Measurements from ENCODE around the gene FAM83F. TPM values are rescaled to one million over a fixed set of nuclear protein-coding genes. Genes with fewer than 3 reads are reported as not detected.
A peak's percentile ranks its signal among the peaks of the same experiment; 100 is the strongest.

Gene FAM83F
- total RNA-seq, 1 experiment from 2014 or later, result 8.1 TPM

DNA sequence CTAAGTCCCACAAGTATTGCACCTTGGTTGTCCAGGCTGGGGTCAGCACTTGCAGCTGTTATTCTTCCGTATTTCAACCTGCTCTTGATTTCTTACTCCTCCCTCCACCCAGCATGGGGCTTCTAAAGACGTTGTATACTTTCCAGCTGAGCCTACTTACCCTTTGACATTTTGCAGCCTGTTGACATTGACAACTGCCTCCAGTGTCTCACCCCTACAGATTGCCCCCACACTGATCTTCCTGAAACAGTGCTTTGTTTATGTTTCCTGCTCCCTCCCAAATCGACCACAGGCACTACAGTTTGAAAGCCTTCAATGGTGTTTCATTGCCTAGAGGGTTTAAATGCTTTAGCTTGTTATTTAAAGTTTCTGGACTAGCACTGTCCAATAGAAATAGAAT is 56.6 kb downstream of the FAM83F start:
- Histone ChIP-seq H3K4me1 (replicated peaks; ENCODE audit: insufficient read depth) (peaks cover 18% of the 10 kb centered on the region), H3K27me3 (ENCODE audit: insufficient read depth, low read depth) (no peaks in the 10 kb centered on the region), H3K9me2 (ENCODE audit: insufficient read depth) (no peaks in the 10 kb centered on the region), H3F3A (ENCODE audit: insufficient read depth, low read depth) (peaks cover 25% of the 10 kb centered on the region; the same call in 1 of the 2 replicates), H3K79me2 (ENCODE audit: low read depth) (peaks cover 87% of the 10 kb centered on the region), H3K9me3 (ENCODE audit: insufficient read depth, low read depth) (no peaks in the 10 kb centered on the region), H2AFZ (no peak overlapping the region), H4K20me1 (ENCODE audit: insufficient read depth) (peaks cover 73% of the 10 kb centered on the region), H3K4me2 (no peak overlapping the region), H3K27ac (no peak overlapping the region), H3K36me3 (ENCODE audit: low read depth) (no peaks in the 10 kb centered on the region), H3K4me3 (no peak overlapping the region)
- POLR2A ChIA-PET (ENCODE audit: unreplicated experiment), result no interaction called here
- DNase-seq, result no peak
- CTCF ChIA-PET, result no interaction called here
- TF ChIP-seq EZH2 (IDR thresholded peaks at IDR 0.05; ENCODE audit: low read depth), result no peak
- TF ChIP-seq, protein P1, sequence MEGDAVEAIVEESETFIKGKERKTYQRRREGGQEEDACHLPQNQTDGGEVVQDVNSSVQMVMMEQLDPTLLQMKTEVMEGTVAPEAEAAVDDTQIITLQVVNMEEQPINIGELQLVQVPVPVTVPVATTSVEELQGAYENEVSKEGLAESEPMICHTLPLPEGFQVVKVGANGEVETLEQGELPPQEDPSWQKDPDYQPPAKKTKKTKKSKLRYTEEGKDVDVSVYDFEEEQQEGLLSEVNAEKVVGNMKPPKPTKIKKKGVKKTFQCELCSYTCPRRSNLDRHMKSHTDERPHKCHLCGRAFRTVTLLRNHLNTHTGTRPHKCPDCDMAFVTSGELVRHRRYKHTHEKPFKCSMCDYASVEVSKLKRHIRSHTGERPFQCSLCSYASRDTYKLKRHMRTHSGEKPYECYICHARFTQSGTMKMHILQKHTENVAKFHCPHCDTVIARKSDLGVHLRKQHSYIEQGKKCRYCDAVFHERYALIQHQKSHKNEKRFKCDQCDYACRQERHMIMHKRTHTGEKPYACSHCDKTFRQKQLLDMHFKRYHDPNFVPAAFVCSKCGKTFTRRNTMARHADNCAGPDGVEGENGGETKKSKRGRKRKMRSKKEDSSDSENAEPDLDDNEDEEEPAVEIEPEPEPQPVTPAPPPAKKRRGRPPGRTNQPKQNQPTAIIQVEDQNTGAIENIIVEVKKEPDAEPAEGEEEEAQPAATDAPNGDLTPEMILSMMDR (conservative IDR thresholded peaks at IDR 0.05), result no peak
- intact Hi-C loops (cut with micrococcal nuclease; ENCODE audit: unreplicated experiment), result no loop called here
- BruUV-seq (replicated peaks), result no TSS peak

- Histone ChIP-seq H3K9me3 (ENCODE audit: insufficient read depth, low read depth) (no peaks in the 10 kb centered on the region), H3K27me3 (ENCODE audit: insufficient read depth, low read depth) (no peaks in the 10 kb centered on the region), H4K20me1 (ENCODE audit: insufficient read depth) (peaks cover 68% of the 10 kb centered on the region), H3K36me3 (ENCODE audit: low read depth) (no peaks in the 10 kb centered on the region), H2AFZ (no peak overlapping the region), H3K4me1 (replicated peaks; ENCODE audit: insufficient read depth) (peaks cover 18% of the 10 kb centered on the region), H3F3A (ENCODE audit: insufficient read depth, low read depth) (peaks cover 19% of the 10 kb centered on the region; the same call in 1 of the 2 replicates), H3K9me2 (ENCODE audit: insufficient read depth) (no peaks in the 10 kb centered on the region), H3K79me2 (ENCODE audit: low read depth) (peaks cover 82% of the 10 kb centered on the region), H3K4me2 (no peak overlapping the region), H3K27ac (no peak overlapping the region), H3K4me3 (no peak overlapping the region)
- ChIA-PET CTCF (interaction anchor here (0.6 to 0.7 kb wide), 3 partner anchors 295 to 764 kb away, joined by 3 to 5 read pairs (median 3); no protein-coding TSS in a partner anchor), POLR2A (ENCODE audit: unreplicated experiment) (interaction anchor here (0.7 kb wide), 1 partner anchor 1264 kb away, joined by 5 read pairs; no protein-coding TSS in a partner anchor)
- no TSS peak for BruUV-seq (replicated peaks)
- intact Hi-C loops (cut with micrococcal nuclease; ENCODE audit: unreplicated experiment), result no loop called here
- no peak for DNase-seq
- TF ChIP-seq, protein P1 (conservative IDR thresholded peaks at IDR 0.05), result no peak
- TF ChIP-seq EZH2 (IDR thresholded peaks at IDR 0.05; ENCODE audit: low read depth), result no peak
Measured at GRCh38 chr22:40053460-40053859, 58.7 kb downstream of the FAM83F start.

DNA sequence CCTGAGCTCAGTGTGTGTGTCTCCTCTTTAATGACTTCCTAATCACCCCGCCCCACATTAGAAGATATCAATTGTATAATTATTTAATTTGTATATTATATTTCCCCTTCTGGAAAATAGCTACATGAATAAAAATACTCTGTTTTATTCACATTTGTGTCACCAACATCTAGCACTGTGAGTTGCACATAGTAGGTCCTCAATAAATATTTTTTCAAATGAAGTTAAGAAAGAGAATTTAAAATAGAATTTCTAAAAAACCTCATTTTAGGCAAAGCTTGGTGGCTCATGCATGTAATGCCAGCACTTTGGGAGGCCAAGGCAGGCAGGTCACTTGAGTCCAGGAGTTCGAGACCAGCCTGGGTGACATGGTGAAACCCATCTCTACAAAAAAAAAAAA is 59.7 kb downstream of the FAM83F start:
- Histone ChIP-seq H3K36me3 (ENCODE audit: low read depth) (no peaks in the 10 kb centered on the region), H3K79me2 (ENCODE audit: low read depth) (peaks cover 72% of the 10 kb centered on the region), H2AFZ (no peak overlapping the region), H3K27ac (no peak overlapping the region), H4K20me1 (ENCODE audit: insufficient read depth) (peaks cover 65% of the 10 kb centered on the region), H3F3A (ENCODE audit: insufficient read depth, low read depth) (peaks cover 19% of the 10 kb centered on the region; the same call in 1 of the 2 replicates), H3K4me2 (0 out of 2 replicates have a peak overlapping the region, but pooled peaks have one; percentile 46), H3K4me3 (no peak overlapping the region), H3K4me1 (replicated peaks; ENCODE audit: insufficient read depth) (peaks cover 18% of the 10 kb centered on the region), H3K9me3 (ENCODE audit: insufficient read depth, low read depth) (no peaks in the 10 kb centered on the region), H3K9me2 (ENCODE audit: insufficient read depth) (no peaks in the 10 kb centered on the region), H3K27me3 (ENCODE audit: insufficient read depth, low read depth) (no peaks in the 10 kb centered on the region)
- DNase-seq, result no peak
- POLR2A ChIA-PET (ENCODE audit: unreplicated experiment), result no interaction called here
- TF ChIP-seq, protein P1 (conservative IDR thresholded peaks at IDR 0.05), result no peak
- TF ChIP-seq EZH2 (IDR thresholded peaks at IDR 0.05; ENCODE audit: low read depth), result no peak
- CTCF ChIA-PET, result no interaction called here
- intact Hi-C loops (cut with micrococcal nuclease; ENCODE audit: unreplicated experiment), result no loop called here
- no TSS peak for BruUV-seq (replicated peaks)
